ENCODE measurements around the gene PRKAB2. TPM values are rescaled to one million over a fixed set of nuclear protein-coding genes. Genes with fewer than 3 reads are reported as not detected.

The PRKAB2 gene
- total and polyA plus RNA-seq, 9 of the 15 experiments (the other 6 are each of a cell fraction or from before 2014, with no cell fraction given): 2.3 to 20.8 (median 7.9) TPM

DNA sequence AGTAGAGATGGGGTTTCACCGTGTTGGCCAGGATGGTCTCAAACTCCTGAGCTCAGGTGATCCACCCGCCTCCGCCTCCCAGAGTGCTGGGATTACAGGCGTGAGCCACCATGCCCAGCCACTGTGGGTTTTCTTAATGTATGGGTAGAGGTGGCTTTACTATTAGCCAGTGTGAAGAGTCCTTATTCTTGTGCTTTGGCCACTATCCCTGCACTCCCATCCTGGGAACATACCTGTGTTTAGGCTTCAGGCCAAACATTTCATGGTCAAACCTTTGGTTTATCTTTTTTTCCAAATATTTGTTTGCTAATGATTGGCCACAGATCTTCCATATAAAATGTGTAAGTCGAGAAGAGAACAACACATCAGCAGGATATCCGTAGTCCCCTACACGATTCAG is 36.3 kb upstream of the PRKAB2 start (continued):
- TF ChIP-seq, protein P1, sequence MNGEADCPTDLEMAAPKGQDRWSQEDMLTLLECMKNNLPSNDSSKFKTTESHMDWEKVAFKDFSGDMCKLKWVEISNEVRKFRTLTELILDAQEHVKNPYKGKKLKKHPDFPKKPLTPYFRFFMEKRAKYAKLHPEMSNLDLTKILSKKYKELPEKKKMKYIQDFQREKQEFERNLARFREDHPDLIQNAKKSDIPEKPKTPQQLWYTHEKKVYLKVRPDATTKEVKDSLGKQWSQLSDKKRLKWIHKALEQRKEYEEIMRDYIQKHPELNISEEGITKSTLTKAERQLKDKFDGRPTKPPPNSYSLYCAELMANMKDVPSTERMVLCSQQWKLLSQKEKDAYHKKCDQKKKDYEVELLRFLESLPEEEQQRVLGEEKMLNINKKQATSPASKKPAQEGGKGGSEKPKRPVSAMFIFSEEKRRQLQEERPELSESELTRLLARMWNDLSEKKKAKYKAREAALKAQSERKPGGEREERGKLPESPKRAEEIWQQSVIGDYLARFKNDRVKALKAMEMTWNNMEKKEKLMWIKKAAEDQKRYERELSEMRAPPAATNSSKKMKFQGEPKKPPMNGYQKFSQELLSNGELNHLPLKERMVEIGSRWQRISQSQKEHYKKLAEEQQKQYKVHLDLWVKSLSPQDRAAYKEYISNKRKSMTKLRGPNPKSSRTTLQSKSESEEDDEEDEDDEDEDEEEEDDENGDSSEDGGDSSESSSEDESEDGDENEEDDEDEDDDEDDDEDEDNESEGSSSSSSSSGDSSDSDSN (IDR thresholded peaks at IDR 0.05; ENCODE audit: borderline replicate concordance in 1 of 2, low read depth in 2 of 2, low read length in 2 of 2): no peak
- TF ChIP-seq MAZ (CRISPR knock-in tag; conservative IDR thresholded peaks at IDR 0.05 in 1 of 2, IDR thresholded peaks at IDR 0.05 in 1 of 2) (no peak), FUS (optimal IDR thresholded peaks at IDR 0.05; ENCODE audit: low read depth, low read length) (no peak)
- TF ChIP-seq, protein P2, sequence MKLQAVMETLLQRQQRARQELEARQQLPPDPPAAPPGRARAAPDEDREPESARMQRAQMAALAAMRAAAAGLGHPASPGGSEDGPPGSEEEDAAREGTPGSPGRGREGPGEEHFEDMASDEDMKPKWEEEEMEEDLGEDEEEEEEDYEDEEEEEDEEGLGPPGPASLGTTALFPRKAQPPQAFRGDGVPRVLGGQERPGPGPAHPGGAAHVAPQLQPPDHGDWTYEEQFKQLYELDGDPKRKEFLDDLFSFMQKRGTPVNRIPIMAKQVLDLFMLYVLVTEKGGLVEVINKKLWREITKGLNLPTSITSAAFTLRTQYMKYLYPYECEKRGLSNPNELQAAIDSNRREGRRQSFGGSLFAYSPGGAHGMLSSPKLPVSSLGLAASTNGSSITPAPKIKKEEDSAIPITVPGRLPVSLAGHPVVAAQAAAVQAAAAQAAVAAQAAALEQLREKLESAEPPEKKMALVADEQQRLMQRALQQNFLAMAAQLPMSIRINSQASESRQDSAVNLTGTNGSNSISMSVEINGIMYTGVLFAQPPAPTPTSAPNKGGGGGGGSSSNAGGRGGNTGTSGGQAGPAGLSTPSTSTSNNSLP (IDR thresholded peaks at IDR 0.05; ENCODE audit: borderline replicate concordance, low read depth, low read length): no peak
- TF ChIP-seq, protein P3, sequence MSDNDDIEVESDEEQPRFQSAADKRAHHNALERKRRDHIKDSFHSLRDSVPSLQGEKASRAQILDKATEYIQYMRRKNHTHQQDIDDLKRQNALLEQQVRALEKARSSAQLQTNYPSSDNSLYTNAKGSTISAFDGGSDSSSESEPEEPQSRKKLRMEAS (CRISPR knock-in tag; IDR thresholded peaks at IDR 0.05): no peak

DNA sequence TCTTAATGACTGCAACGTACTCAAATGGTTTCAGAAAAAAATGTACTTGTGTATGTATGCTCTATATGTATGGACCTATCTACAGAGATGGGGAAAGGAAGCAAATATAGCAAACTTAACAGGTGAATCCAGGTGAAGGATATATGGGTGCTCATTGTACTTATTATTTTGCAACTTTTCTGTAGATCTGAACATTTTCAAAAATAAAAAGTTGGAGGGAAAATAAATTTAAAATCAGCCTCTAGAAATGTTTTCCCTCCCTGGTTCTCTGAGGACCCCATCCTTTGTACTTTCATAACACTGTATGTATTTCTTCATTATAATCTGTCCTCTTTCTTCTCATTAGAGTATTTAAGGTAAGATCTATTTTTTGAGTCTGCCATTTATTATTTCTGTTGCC is 34.9 kb upstream of the PRKAB2 start:
- no peaks in the 10 kb centered on the region for H3K79me2 ChIP-seq (ENCODE audit: control insufficient read depth, insufficient read depth, low read length)
- CTCF ChIA-PET (ENCODE audit: low intra/inter-chr PET ratio): no interaction called here

More for the DNA sequence above, 34.9 kb upstream of the PRKAB2 start:
- no peaks in the 10 kb centered on the region for H3K36me3 ChIP-seq (ENCODE audit: control insufficient read depth, insufficient read depth, low read length)
- H4K20me1 ChIP-seq (replicated peaks; ENCODE audit: control insufficient read depth, insufficient read depth, low read length): no peaks in the 10 kb centered on the region
- ATAC-seq (no peak), DNase-seq (ENCODE audit: extremely low read depth in 1 of 4, low spot score in 3 of 4) (no peak), FAIRE-seq (no peak)
- no peak overlapping the region for H3K4me2 ChIP-seq (ENCODE audit: insufficient read depth, low read length)
- no peaks in the 10 kb centered on the region for H3K9me3 ChIP-seq (replicated peaks; ENCODE audit: control insufficient read depth, insufficient read depth, low read depth, low read length)
- 0 out of 5 replicates have a peak, but pooled peaks cover 0 to 3% of the 10 kb centered on the region in 2 experiments for H3K4me1 ChIP-seq (replicated peaks in 1 of 2; ENCODE audit: control insufficient read depth in 2 of 2, insufficient read depth in 2 of 2, low read length in 2 of 2)
- peaks cover 5 to 9% of the 10 kb centered on the region in 2 experiments; a peak in 4 of 5 replicates for H3K27me3 ChIP-seq (ENCODE audit: control insufficient read depth in 2 of 2, insufficient read depth in 2 of 2, low read length in 2 of 2)
- BruUV-seq (replicated peaks): no TSS peak
- H3K9ac ChIP-seq (ENCODE audit: insufficient read depth in 1 of 2, low read depth in 2 of 2, low read length in 2 of 2): no peak overlapping the region
- WGBS (ENCODE audit: insufficient coverage, low coverage, missing lambda C conversion rate): 0% methylated on average over 1 of the region's 1 CpG
- no peak for TF ChIP-seq ZNF124 (CRISPR knock-in tag; IDR thresholded peaks at IDR 0.05)
- in situ Hi-C loops (cut with MboI): no loop called here
- intact Hi-C loops (cut with micrococcal nuclease): no loop called here
- H3K27ac ChIP-seq (ENCODE audit: extremely low read depth, low read depth, low read length): no peak overlapping the region
- no peak overlapping the region for H2AFZ ChIP-seq (ENCODE audit: low read depth, low read length)
- H3K9me1 ChIP-seq (ENCODE audit: control insufficient read depth, insufficient read depth, low read length): no peaks in the 10 kb centered on the region
- H3K4me3 ChIP-seq: no peak overlapping the region
- POLR2A ChIA-PET: no interaction called here
